ENCODE results near the gene KAT2A.

Gene KAT2A

GRCh38 chr17:42120770-42121769 is at the start of gene KAT2A:
KAT2A (minus strand) TSS chr17:42121367; CDS start chr17:42121304, 63 bp downstream.
- Mint-ChIP-seq H3K27me3 (no peaks in the 10 kb centered on the region), H3K36me3 (peaks cover 38 to 67% of the 10 kb centered on the region in 2 donors), H3K4me3 (peak within 1 kb of the TSS; percentile 76 to 81), H3K27ac (peak within 1 kb of the TSS; percentile 77), H3K9me3 (no peaks in the 10 kb centered on the region), H3K4me1 (peaks cover 31 to 48% of the 10 kb centered on the region in 2 donors)
- DNase-seq (peak; percentile 60), ATAC-seq (replicated peaks) (peak; percentile 90 to 91)

- Mint-ChIP-seq H3K4me1 (peaks cover 7 to 12% of the 10 kb centered on the region in 2 donors), H3K9me3 (no peaks in the 10 kb centered on the region), H3K4me3 (no peak overlapping the region), H3K27me3 (no peaks in the 10 kb centered on the region), H3K36me3 (peaks cover 20 to 26% of the 10 kb centered on the region in 2 donors), H3K27ac (no peak overlapping the region)
- DNase-seq = no peak
- no peak for ATAC-seq (replicated peaks)
Measured at GRCh38 chr17:42169351-42169750, 48.2 kb upstream of the KAT2A start.

GRCh38 chr17:42167807-42168206 is 46.6 kb upstream of the KAT2A start:
- ATAC-seq (replicated peaks) (no peak), DNase-seq (no peak)
- Mint-ChIP-seq H3K27ac (no peak overlapping the region), H3K4me1 (peaks cover 9 to 12% of the 10 kb centered on the region in 2 donors), H3K9me3 (no peaks in the 10 kb centered on the region), H3K36me3 (peaks cover 17 to 22% of the 10 kb centered on the region in 2 donors), H3K4me3 (no peak overlapping the region), H3K27me3 (no peaks in the 10 kb centered on the region)

GRCh38 chr17:42166196-42166763 is 45.1 kb upstream of the KAT2A start:
- ATAC-seq (replicated peaks) = no peak
- no peaks in the 10 kb centered on the region for H3K27me3 Mint-ChIP-seq
- H3K36me3 Mint-ChIP-seq = peaks cover 16 to 17% of the 10 kb centered on the region in 2 donors
- H3K4me1 Mint-ChIP-seq = peaks cover 14 to 18% of the 10 kb centered on the region in 2 donors
- no peak overlapping the region for H3K27ac Mint-ChIP-seq
- no peak overlapping the region for H3K4me3 Mint-ChIP-seq
- no peak for DNase-seq
- no peaks in the 10 kb centered on the region for H3K9me3 Mint-ChIP-seq

- no peak for ATAC-seq (replicated peaks)
- no peak overlapping the region for H3K4me3 Mint-ChIP-seq
- DNase-seq = no peak
- no peaks in the 10 kb centered on the region for H3K9me3 Mint-ChIP-seq
- H3K27me3 Mint-ChIP-seq = no peaks in the 10 kb centered on the region
- no peak overlapping the region for H3K27ac Mint-ChIP-seq
- peaks cover 16 to 21% of the 10 kb centered on the region in 2 donors for H3K4me1 Mint-ChIP-seq
- peaks cover 12% of the 10 kb centered on the region in 2 donors for H3K36me3 Mint-ChIP-seq
Measured at GRCh38 chr17:42165751-42166150, 44.6 kb upstream of the KAT2A start.

- ATAC-seq (replicated peaks) (no peak), DNase-seq (no peak)
- H3K9me3 Mint-ChIP-seq = no peaks in the 10 kb centered on the region
- H3K36me3 Mint-ChIP-seq = peaks cover 5 to 8% of the 10 kb centered on the region in 2 donors
- peak overlapping the region; percentile 26 for H3K27ac Mint-ChIP-seq
- H3K27me3 Mint-ChIP-seq = no peaks in the 10 kb centered on the region
- H3K4me1 Mint-ChIP-seq = peaks cover 16 to 21% of the 10 kb centered on the region in 2 donors
- H3K4me3 Mint-ChIP-seq = no peak overlapping the region
Measured at GRCh38 chr17:42163696-42164407, 42.7 kb upstream of the KAT2A start.

- Mint-ChIP-seq H3K9me3 (no peaks in the 10 kb centered on the region), H3K36me3 (peaks cover 5 to 8% of the 10 kb centered on the region in 2 donors), H3K4me3 (no peak overlapping the region)
Measured at GRCh38 chr17:42163113-42163512, 41.9 kb upstream of the KAT2A start.

GRCh38 chr17:42160531-42160910 is 39.4 kb upstream of the KAT2A start:
- Mint-ChIP-seq H3K27ac (no peak overlapping the region), H3K27me3 (no peaks in the 10 kb centered on the region), H3K4me1 (peaks cover 16 to 17% of the 10 kb centered on the region in 2 donors), H3K9me3 (no peaks in the 10 kb centered on the region), H3K4me3 (no peak overlapping the region), H3K36me3 (peaks cover 1 to 4% of the 10 kb centered on the region in 2 donors)
- ATAC-seq (replicated peaks) = no peak
- no peak for DNase-seq

More at GRCh38 chr17:42163113-42163512, 41.9 kb upstream of the KAT2A start:
- DNase-seq (no peak), ATAC-seq (replicated peaks) (no peak)
- Mint-ChIP-seq H3K4me1 (peaks cover 16 to 21% of the 10 kb centered on the region in 2 donors), H3K27ac (peak overlapping the region; percentile 15), H3K27me3 (no peaks in the 10 kb centered on the region)

GRCh38 chr17:42159796-42160530 is 38.8 kb upstream of the KAT2A start:
- H3K4me3 Mint-ChIP-seq = no peak overlapping the region
- ATAC-seq (replicated peaks) (no peak), DNase-seq (no peak)
- no peaks in the 10 kb centered on the region for H3K9me3 Mint-ChIP-seq
- peaks cover 0 to 3% of the 10 kb centered on the region in 2 donors for H3K36me3 Mint-ChIP-seq
- H3K27me3 Mint-ChIP-seq = no peaks in the 10 kb centered on the region
- no peak overlapping the region for H3K27ac Mint-ChIP-seq
- peaks cover 19 to 22% of the 10 kb centered on the region in 2 donors for H3K4me1 Mint-ChIP-seq

- Mint-ChIP-seq H3K27me3 (no peaks in the 10 kb centered on the region), H3K27ac (peak overlapping the region; percentile 97), H3K4me3 (peak overlapping the region; percentile 93 to 98), H3K9me3 (no peaks in the 10 kb centered on the region), H3K36me3 (peaks cover 15 to 18% of the 10 kb centered on the region in 2 donors), H3K4me1 (peaks cover 31 to 49% of the 10 kb centered on the region in 2 donors)
- no peak for ATAC-seq (replicated peaks)
- no peak for DNase-seq
Measured at GRCh38 chr17:42155614-42156045, 34.5 kb upstream of the KAT2A start.

GRCh38 chr17:42153919-42154742 is 33.0 kb upstream of the KAT2A start:
- peaks cover 31 to 51% of the 10 kb centered on the region in 2 donors for H3K4me1 Mint-ChIP-seq
- H3K27me3 Mint-ChIP-seq = no peaks in the 10 kb centered on the region
- peaks cover 15 to 18% of the 10 kb centered on the region in 2 donors for H3K36me3 Mint-ChIP-seq
- ATAC-seq (replicated peaks) = peak in 1 of 2 donors; percentile 2
- DNase-seq = no peak
- peak overlapping the region; percentile 97 for H3K27ac Mint-ChIP-seq
- peak overlapping the region; percentile 93 to 98 for H3K4me3 Mint-ChIP-seq
- no peaks in the 10 kb centered on the region for H3K9me3 Mint-ChIP-seq

GRCh38 chr17:42146911-42147607 is 25.9 kb upstream of the KAT2A start:
- H3K4me3 Mint-ChIP-seq = no peak overlapping the region
- ATAC-seq (replicated peaks) = no peak
- H3K9me3 Mint-ChIP-seq = no peaks in the 10 kb centered on the region
- peaks cover 15 to 37% of the 10 kb centered on the region in 2 donors for H3K36me3 Mint-ChIP-seq
- peaks cover 16 to 38% of the 10 kb centered on the region in 2 donors for H3K4me1 Mint-ChIP-seq
- peak overlapping the region; percentile 3 for H3K27ac Mint-ChIP-seq
- no peak for DNase-seq
- no peaks in the 10 kb centered on the region for H3K27me3 Mint-ChIP-seq
